Ovary (tissue), 9 donors: ENCODE data around the gene PROP1. TPM values are rescaled to one million over a fixed set of nuclear protein-coding genes. Genes with fewer than 3 reads are reported as not detected.
"Not testable (repeated sequence)": the region's sequence is repeated elsewhere in the genome, so short reads cannot be mapped to it uniquely, and the experiment has no call there.

Experiments
- DNase-seq, 5 donors: peaks; one replicate each; pipeline ENCODE4 v3.0.0-alpha.2; 2019 to 2020
- H3K27ac ChIP-seq, 2 donors: fragments of 200-600 bp; one replicate each; pipeline versions ENCODE4 v1.5.1 to v1.8.0; 2019 to 2022
- H3K27me3 ChIP-seq: fragments of 200-600 bp; one replicate; pipeline ENCODE4 v1.8.0; 2022
- H3K36me3 ChIP-seq: fragments of 200-600 bp; sonication (generic); one replicate; pipeline ENCODE4 v1.5.1; 2019
- H3K4me1 ChIP-seq: one replicate; pipeline ENCODE4 v1.8.1; 2013; ENCODE audit warnings: mild to moderate bottlenecking, moderate library complexity; ENCODE audit not compliant: insufficient read depth
- H3K4me3 ChIP-seq: fragments of 200-600 bp; sonication (generic); one replicate; pipeline ENCODE4 v1.5.1; 2017
- H3K9me3 ChIP-seq, 2 donors: fragments of 200-600 bp in 1 of 2; sonication (generic) in 1 of 2; one replicate each; pipeline versions ENCODE4 v1.5.1 to v1.8.1; 2013 to 2019; ENCODE audit warnings: mild to moderate bottlenecking in 1 of 2, moderate library complexity in 1 of 2
- EP300 ChIP-seq: sonication (generic); formaldehyde crosslinking; IDR thresholded peaks from one replicate; pipeline ENCODE4 v1.6.1; 2017; ENCODE audit warnings: antibody characterized with exemption
- POLR2A ChIP-seq: fragments of 450-650 bp; IDR thresholded peaks from one replicate; pipeline ENCODE4 v1.6.1; 2017; ENCODE audit warnings: antibody characterized with exemption, mild to moderate bottlenecking, moderate library complexity
- WGBS, 3 donors: extraction: QIAGEN DNeasy Blood & Tissue Kit in 1 of 3; methylation state at CpG; one replicate each; pipeline versions ENCODE4 v1.1.5 to v1.1.7; 2013 to 2017; 5-methylcytosine and 5-hydroxymethylcytosine counted together
- intact Hi-C, 4 donors: fragments of 100-400 bp; cut with DNase I; formaldehyde crosslinking; loops; one replicate each; pipeline versions ENCODE4 v1.11.0 to v1.15.1; 2022 to 2023
- polyA plus RNA-seq, 2 donors: library from polyadenylated mRNA; stranded (reverse); fragments of 200-250 nt in 1 of 2; fragments of 350-450 nt in 1 of 2; fragmentation: Illumina TruSeq in 1 of 2; extraction: RNeasy Lipid Tissue Mini Kit (QIAGEN cat#74804) in 1 of 2; gene quantifications; one replicate each; pipeline ENCODE4 v1.2.3, GENCODE V29; 2013 to 2014
- total RNA-seq, 7 donors: library from RNA; depleted of rRNA in 2 of 7; stranded (reverse); fragments of >200 nt in 2 of 7; fragmentation: NEBNext Ultra II Directional in 3 of 7; extraction: Animal tissue kit (Norgen Biotek cat#: 25700) in 3 of 7; gene quantifications; one replicate each; pipeline versions ENCODE4 v1.1.0 to v1.2.4, GENCODE V29; 2016 to 2023
- TF ChIP-seq, protein P1 (sequence below), 3 donors: fragments of 450-650 bp in 2 of 3; fragments of 200-600 bp in 1 of 3; IDR thresholded peaks; one replicate each; pipeline versions ENCODE4 v1.5.1 to v1.8.0; 2016 to 2022; ENCODE audit warnings: antibody characterized with exemption in 3 of 3, mild to moderate bottlenecking in 1 of 3
- donor health status: DM: no; HTN: no; CAD: no; lungs with moderate emphysema.
- donor health status: DM: no; HTN: no; CAD: no.
- donor health status: Bipolar disorder and iron deficiency.
- donor health status: DM: yes; HTN: yes; CAD: no.
- donor health status: DM: no; HTN: no; CAD: no.
- donor health status: DM: yes; HTN: yes; CAD: no.

PROP1 gene
- total and polyA plus RNA-seq, 9 donors, result not detected

DNA sequence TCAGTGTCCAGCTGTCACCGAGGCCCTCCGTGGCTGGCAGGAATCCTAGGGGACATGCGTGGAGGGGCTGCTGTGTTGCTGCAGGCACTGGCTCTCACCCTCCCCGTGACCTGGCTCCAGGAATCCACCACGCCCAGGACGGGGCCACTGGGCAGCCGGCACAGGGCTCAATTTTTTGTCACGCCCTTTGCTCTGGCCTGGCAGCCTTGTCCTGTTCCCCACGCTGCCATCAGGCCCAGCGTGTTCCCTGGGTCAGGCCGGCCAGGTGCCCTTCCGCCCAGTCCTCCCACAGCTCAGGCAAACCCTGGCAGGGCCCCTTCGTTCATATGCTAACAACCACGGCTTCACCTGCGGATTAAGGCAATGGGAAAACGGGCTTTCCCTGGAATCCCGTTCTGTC, 37.3 kb downstream of the PROP1 start:
- intact Hi-C loops, result no loop called here
- WGBS, 3 donors, result 74 to 77% (median 75%) methylated on average over 15 to 17 of the region's 17 CpGs
- no peak overlapping the region for H3K4me3 ChIP-seq
- no peak for DNase-seq
- no peaks in the 10 kb centered on the region for H3K27me3 ChIP-seq
- TF ChIP-seq EP300, result no peak
- H3K27ac ChIP-seq, result no peak overlapping the region
- no peaks in the 10 kb centered on the region for H3K4me1 ChIP-seq
- H3K9me3 ChIP-seq, result no peaks in the 10 kb centered on the region
- H3K36me3 ChIP-seq, result no peaks in the 10 kb centered on the region

DNA sequence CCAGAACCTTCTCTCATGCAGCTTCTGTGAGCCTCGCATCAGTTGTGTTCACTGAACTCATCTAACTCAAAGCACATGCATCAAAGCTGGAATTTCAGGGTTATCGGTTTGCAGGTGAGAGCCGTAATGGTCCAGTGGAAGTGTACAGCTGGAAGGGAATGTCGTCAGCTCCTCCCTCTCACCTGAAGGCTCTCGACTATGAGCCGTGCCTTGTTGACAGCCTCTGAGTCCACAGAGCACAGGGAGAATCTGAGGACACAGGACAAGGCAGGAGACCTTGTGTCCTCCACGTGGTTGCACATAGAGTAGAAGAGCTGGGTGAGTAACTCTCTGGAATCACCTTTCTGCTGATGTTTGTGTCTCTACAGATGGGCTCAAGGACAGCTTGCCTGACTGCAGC, 38.8 kb downstream of the PROP1 start:
- WGBS, 3 donors, result 73 to 81% (median 76%) methylated on average over 7 of the region's 7 CpGs
- no peak overlapping the region for H3K4me3 ChIP-seq
- intact Hi-C loops, result no loop called here
- no peak overlapping the region for H3K27ac ChIP-seq
- no peaks in the 10 kb centered on the region for H3K4me1 ChIP-seq
- no peaks in the 10 kb centered on the region for H3K36me3 ChIP-seq
- H3K27me3 ChIP-seq, result no peaks in the 10 kb centered on the region
- no peaks in the 10 kb centered on the region for H3K9me3 ChIP-seq
- TF ChIP-seq EP300 (no peak), POLR2A (no peak)
- TF ChIP-seq, protein P1, sequence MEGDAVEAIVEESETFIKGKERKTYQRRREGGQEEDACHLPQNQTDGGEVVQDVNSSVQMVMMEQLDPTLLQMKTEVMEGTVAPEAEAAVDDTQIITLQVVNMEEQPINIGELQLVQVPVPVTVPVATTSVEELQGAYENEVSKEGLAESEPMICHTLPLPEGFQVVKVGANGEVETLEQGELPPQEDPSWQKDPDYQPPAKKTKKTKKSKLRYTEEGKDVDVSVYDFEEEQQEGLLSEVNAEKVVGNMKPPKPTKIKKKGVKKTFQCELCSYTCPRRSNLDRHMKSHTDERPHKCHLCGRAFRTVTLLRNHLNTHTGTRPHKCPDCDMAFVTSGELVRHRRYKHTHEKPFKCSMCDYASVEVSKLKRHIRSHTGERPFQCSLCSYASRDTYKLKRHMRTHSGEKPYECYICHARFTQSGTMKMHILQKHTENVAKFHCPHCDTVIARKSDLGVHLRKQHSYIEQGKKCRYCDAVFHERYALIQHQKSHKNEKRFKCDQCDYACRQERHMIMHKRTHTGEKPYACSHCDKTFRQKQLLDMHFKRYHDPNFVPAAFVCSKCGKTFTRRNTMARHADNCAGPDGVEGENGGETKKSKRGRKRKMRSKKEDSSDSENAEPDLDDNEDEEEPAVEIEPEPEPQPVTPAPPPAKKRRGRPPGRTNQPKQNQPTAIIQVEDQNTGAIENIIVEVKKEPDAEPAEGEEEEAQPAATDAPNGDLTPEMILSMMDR (IDR thresholded peaks at IDR 0.05), result no peak
- no peak for DNase-seq

DNA sequence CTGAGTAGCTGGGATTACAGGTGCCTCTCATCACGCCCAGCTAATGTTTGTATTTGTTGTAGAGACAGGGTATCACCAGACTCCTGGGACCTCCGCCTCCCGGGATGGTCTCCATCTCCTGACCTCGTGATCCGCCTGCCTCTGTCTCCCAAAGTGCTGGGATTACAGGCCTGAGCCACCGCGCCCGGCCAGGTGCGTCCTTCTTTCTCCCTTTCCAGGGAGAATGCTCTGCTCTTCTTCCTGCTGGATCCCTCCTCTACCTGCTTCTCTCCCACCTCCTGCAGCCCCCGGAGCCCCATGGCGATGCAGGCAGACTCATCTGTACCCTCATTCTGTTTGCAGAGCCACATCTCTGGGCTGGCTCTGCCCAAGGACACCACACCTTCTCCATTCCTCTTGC, 42.9 kb downstream of the PROP1 start:
- H3K27me3 ChIP-seq, intact Hi-C loops, H3K9me3 ChIP-seq, H3K27ac ChIP-seq, H3K4me3 ChIP-seq, DNase-seq, H3K4me1 ChIP-seq, H3K36me3 ChIP-seq: not testable (repeated sequence)
- WGBS, 3 donors, result 90 to 97% (median 96%) methylated on average over 5 to 11 of the region's 11 CpGs

- H3K4me3 ChIP-seq, DNase-seq, H3K9me3 ChIP-seq, H3K36me3 ChIP-seq, intact Hi-C loops, H3K27me3 ChIP-seq, H3K27ac ChIP-seq, H3K4me1 ChIP-seq: not testable (repeated sequence)
- WGBS, 3 donors, result 53 to 80% (median 75%) methylated on average over 7 to 9 of the region's 10 CpGs
These were observed 46.4 kb downstream of the PROP1 start for GRCh38 chr5:177949656-177950055.

GRCh38 chr5:177949065-177949464, 47.0 kb downstream of the PROP1 start:
- H3K9me3 ChIP-seq, H3K4me3 ChIP-seq, intact Hi-C loops, H3K27me3 ChIP-seq, H3K27ac ChIP-seq, H3K4me1 ChIP-seq, H3K36me3 ChIP-seq, DNase-seq: not testable (repeated sequence)
- 22% methylated on average over 14 of the region's 17 CpGs; no CpG with 5 or more reads in 2 of the 3 donors for WGBS, 3 donors

GRCh38 chr5:177947912-177948311, 48.1 kb downstream of the PROP1 start:
- H3K27ac ChIP-seq, result not testable (repeated sequence)

DNA sequence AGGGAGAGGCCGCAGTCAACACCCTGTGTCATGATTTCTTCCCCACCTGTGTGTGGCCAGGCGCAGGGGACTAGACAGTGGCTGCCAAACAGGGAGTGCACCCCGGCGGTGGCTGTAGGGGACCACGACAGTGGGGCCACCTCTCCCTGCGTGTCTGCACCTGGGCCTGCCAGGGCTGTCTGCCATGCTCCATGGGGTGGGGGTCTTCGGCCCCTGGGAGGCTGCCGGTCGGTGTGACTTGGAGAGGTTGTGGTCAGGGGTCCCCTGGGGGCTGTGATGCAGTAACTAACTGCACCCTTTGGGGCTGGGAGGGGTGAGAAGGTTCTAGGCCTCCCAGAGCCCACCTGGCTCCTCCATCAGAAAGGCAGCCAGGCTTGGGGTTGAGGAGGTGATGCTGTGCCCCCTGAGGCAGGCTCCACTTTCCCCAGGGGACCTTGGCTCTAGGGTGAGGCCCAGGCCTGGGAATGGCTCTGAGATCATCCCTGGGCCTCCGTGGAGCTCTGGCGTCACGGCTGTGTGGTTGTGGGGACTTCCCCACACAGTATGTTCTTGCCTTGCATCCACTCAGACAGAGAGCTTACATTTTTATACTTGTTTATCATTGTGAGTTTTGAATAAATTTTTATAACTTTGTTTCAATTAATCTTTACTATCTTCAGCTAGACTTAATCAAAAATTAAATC, 50.3 kb downstream of the PROP1 start:
- DNase-seq, result peak in 4 of 5 donors; percentile 39 to 55 (median 48)
- 84 to 93% (median 87%) methylated on average over 3 to 10 of the region's 12 CpGs for WGBS, 3 donors
- H3K9me3 ChIP-seq, intact Hi-C loops, H3K4me3 ChIP-seq, H3K27ac ChIP-seq, H3K27me3 ChIP-seq, H3K4me1 ChIP-seq, H3K36me3 ChIP-seq: not testable (repeated sequence)

More at GRCh38 chr5:177947912-177948311, 48.1 kb downstream of the PROP1 start:
- DNase-seq, H3K27me3 ChIP-seq, H3K4me3 ChIP-seq, H3K36me3 ChIP-seq, H3K9me3 ChIP-seq, H3K4me1 ChIP-seq, intact Hi-C loops: not testable (repeated sequence)
- 53 to 61% (median 61%) methylated on average over 8 to 10 of the region's 10 CpGs for WGBS, 3 donors

DNA sequence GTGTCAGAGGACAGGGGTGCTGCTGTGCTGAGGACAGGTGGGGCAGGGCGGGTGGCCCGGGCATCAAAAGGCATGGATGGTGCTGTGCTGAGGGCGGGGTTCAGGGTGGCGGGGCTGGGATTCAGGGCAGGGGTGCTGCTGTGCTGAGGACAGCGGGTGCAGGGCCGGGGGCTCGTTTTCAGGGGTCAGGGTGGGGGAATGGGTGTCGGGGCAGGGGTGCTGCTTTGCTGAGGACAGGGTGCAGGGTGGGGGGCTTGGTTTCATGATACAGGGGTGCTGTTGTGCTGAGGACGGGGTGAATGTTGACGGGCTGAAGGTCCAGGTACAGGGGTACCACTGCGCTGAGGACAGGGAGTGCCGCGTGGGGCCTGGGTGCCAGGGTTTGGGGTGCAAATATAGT, 50.9 kb downstream of the PROP1 start:
- H3K36me3 ChIP-seq, H3K4me1 ChIP-seq, H3K27me3 ChIP-seq, DNase-seq, intact Hi-C loops, H3K9me3 ChIP-seq, H3K4me3 ChIP-seq, H3K27ac ChIP-seq: not testable (repeated sequence)
- WGBS, 3 donors, result 94 to 97% (median 94%) methylated on average over 13 of the region's 13 CpGs

- peak overlapping the region; percentile 36 for H3K4me3 ChIP-seq
- intact Hi-C loops, H3K36me3 ChIP-seq, H3K27ac ChIP-seq, H3K4me1 ChIP-seq, DNase-seq, H3K27me3 ChIP-seq, H3K9me3 ChIP-seq: not testable (repeated sequence)
- WGBS, 3 donors, result 6 to 20% (median 13%) methylated on average over 9 to 43 of the region's 66 CpGs
These were observed 52.0 kb downstream of the PROP1 start for GRCh38 chr5:177943805-177944736.

DNA sequence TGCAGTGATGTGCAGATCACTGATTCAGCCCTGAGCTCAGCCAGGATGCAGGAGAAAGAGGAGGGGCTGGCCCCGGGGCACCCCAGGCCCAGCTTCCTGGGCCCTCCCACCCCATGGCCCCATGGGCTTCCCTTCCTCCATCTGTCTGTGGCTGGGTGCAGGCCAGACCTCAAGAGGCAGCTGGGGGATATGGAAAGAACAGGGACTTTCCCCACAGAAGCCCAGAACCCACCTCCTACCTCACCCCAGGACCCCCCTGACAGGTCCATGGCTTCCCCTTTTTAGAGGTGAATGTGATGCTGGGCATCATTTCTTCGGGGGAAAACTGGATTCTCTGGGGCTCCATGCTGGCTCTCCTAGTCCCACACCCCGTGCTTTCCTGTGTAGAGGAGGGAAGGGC, 53.1 kb downstream of the PROP1 start:
- H3K4me1 ChIP-seq, H3K27ac ChIP-seq, H3K36me3 ChIP-seq, H3K9me3 ChIP-seq, DNase-seq, intact Hi-C loops, H3K27me3 ChIP-seq, H3K4me3 ChIP-seq: not testable (repeated sequence)
- WGBS, 3 donors, result 62 to 67% (median 62%) methylated on average over 2 of the region's 3 CpGs
